ENCODE data around the gene CCDC85A.

DNA sequence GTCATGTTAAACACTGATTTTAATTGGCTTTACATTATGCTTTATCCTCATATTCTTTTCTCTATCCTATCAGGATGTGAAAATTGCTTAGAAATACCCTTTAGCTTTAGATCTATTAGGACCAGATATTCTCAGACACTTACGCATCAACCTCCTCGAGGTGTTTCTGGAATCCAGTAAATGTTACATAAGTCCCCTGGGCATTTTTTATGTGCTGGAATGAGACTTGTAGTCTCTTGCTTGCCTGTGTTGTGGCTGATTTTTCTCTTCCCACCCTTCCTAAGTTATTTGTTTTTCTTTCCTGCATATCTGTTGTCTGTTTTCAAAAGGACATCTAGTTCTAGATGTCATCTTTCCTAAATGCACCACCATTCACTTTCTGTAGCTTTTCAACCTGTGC lies 197.1 kb downstream of the CCDC85A start:
- TF ChIP-seq, protein P1, sequence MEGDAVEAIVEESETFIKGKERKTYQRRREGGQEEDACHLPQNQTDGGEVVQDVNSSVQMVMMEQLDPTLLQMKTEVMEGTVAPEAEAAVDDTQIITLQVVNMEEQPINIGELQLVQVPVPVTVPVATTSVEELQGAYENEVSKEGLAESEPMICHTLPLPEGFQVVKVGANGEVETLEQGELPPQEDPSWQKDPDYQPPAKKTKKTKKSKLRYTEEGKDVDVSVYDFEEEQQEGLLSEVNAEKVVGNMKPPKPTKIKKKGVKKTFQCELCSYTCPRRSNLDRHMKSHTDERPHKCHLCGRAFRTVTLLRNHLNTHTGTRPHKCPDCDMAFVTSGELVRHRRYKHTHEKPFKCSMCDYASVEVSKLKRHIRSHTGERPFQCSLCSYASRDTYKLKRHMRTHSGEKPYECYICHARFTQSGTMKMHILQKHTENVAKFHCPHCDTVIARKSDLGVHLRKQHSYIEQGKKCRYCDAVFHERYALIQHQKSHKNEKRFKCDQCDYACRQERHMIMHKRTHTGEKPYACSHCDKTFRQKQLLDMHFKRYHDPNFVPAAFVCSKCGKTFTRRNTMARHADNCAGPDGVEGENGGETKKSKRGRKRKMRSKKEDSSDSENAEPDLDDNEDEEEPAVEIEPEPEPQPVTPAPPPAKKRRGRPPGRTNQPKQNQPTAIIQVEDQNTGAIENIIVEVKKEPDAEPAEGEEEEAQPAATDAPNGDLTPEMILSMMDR (conservative IDR thresholded peaks at IDR 0.05; ENCODE audit: low read depth, low read length), result no peak
- no peak for TF ChIP-seq EZH2 (IDR thresholded peaks at IDR 0.05; ENCODE audit: low read length, unreplicated experiment)
